WTC11 (cell line): Measurements from ENCODE around the gene SORCS2. TPM values are rescaled to one million over a fixed set of nuclear protein-coding genes. Genes with fewer than 3 reads are reported as not detected.

Experiments
- ATAC-seq: fragments of 200-7000 bp; cut with Tn5 transposase; 2 replicates; pipeline ENCODE4 v1.10.0; 2021; ENCODE audit warnings: mild to moderate bottlenecking, moderate library complexity
- CTCF ChIA-PET: fragments of 300-600 bp; sonication (Branson Sonifier 250); formaldehyde crosslinking; loops from one replicate; lab custom pipeline; 2021; ENCODE audit warnings: antibody characterized with exemption; lab: Charles Lee
- POLR2A ChIA-PET: fragments of 350-600 bp; sonication (Branson Sonifier 250); formaldehyde crosslinking; loops from one replicate; lab custom pipeline; 2021; ENCODE audit warnings: antibody characterized with exemption; lab: Charles Lee
- DNase-seq: peaks from one replicate; pipeline ENCODE4 v3.0.0; 2021; ENCODE audit warnings: low spot score
- H3K27ac Mint-ChIP-seq: 2 replicates; pipeline ENCODE4 v1.8.0; 2021; ENCODE audit warnings: mixed read lengths
- H3K27me3 Mint-ChIP-seq: 2 replicates; pipeline ENCODE4 v1.8.0; 2021; ENCODE audit warnings: low read depth, mild to moderate bottlenecking, moderate library complexity, mixed read lengths
- H3K36me3 Mint-ChIP-seq: 2 replicates; pipeline ENCODE4 v1.8.0; 2021; ENCODE audit warnings: mixed read lengths
- H3K4me1 Mint-ChIP-seq: 2 replicates; pipeline ENCODE4 v1.8.0; 2022; ENCODE audit warnings: mixed read lengths
- H3K4me3 Mint-ChIP-seq: 2 replicates; pipeline ENCODE4 v1.8.0; 2021; ENCODE audit warnings: mild to moderate bottlenecking, moderate library complexity, mixed read lengths
- H3K9me3 Mint-ChIP-seq: 2 replicates; pipeline ENCODE4 v1.8.0; 2021; ENCODE audit warnings: mixed read lengths
- ETV6 ChIP-seq: sonication (generic); formaldehyde crosslinking; IDR thresholded peaks from 2 replicates; pipeline ENCODE4 v1.8.1; 2022; ENCODE audit warnings: mild to moderate bottlenecking, missing genetic modification reagents
- JAZF1 ChIP-seq: fragments of 250-450 bp; sonication (Bioruptor Pico); IDR thresholded peaks from 2 replicates; pipeline ENCODE4 v1.9.0; 2021; ENCODE audit warnings: moderate library complexity, mild to moderate bottlenecking, inconsistent platforms
- NFATC4 ChIP-seq: fragments of 250-450 bp; sonication (Bioruptor Pico); IDR thresholded peaks from 2 replicates; pipeline ENCODE4 v1.9.0; 2021; ENCODE audit warnings: mild to moderate bottlenecking
- NFYB ChIP-seq: sonication (generic); formaldehyde crosslinking; conservative IDR thresholded peaks from 2 replicates; pipeline ENCODE4 v1.8.0; 2022; ENCODE audit warnings: low read depth, missing genetic modification reagents
- NR2C2 ChIP-seq: sonication (generic); formaldehyde crosslinking; IDR thresholded peaks from 2 replicates; pipeline ENCODE4 v1.8.0; 2022; ENCODE audit warnings: mild to moderate bottlenecking, missing genetic modification reagents
- OVOL2 ChIP-seq: fragments of 250-450 bp; sonication (Bioruptor Pico); IDR thresholded peaks from 2 replicates; pipeline ENCODE4 v1.9.0; 2021; ENCODE audit warnings: mild to moderate bottlenecking, borderline replicate concordance
- SOX15 ChIP-seq: fragments of 250-450 bp; sonication (Bioruptor Pico); IDR thresholded peaks from 2 replicates; pipeline ENCODE4 v1.9.0; 2021; ENCODE audit warnings: mild to moderate bottlenecking
- ZNF396 ChIP-seq: fragments of 250-450 bp; sonication (Bioruptor Pico); IDR thresholded peaks from 2 replicates; pipeline ENCODE4 v1.8.0; 2021; ENCODE audit warnings: mild to moderate bottlenecking, moderate library complexity, borderline replicate concordance
- total RNA-seq: library from RNA; stranded (reverse); gene quantifications from 3 replicates; pipeline ENCODE4 v1.2.3, GENCODE V29; 2021
- TF ChIP-seq, protein P1 (sequence below): sonication (generic); formaldehyde crosslinking; IDR thresholded peaks from 2 replicates; pipeline ENCODE4 v1.8.0; 2023; ENCODE audit warnings: missing genetic modification reagents, mild to moderate bottlenecking, borderline replicate concordance
- TF ChIP-seq, protein P2 (sequence below): fragments of 250-450 bp; sonication (Bioruptor Pico); conservative IDR thresholded peaks from 2 replicates; pipeline ENCODE4 v1.9.0; 2021; ENCODE audit warnings: mild to moderate bottlenecking
- TF ChIP-seq, protein P3 (sequence below): sonication (generic); formaldehyde crosslinking; IDR thresholded peaks from 2 replicates; pipeline ENCODE4 v1.8.0; 2022; ENCODE audit warnings: missing genetic modification reagents

The SORCS2 gene
- total RNA-seq, 1 experiment from 2014 or later, result 6.6 TPM

DNA sequence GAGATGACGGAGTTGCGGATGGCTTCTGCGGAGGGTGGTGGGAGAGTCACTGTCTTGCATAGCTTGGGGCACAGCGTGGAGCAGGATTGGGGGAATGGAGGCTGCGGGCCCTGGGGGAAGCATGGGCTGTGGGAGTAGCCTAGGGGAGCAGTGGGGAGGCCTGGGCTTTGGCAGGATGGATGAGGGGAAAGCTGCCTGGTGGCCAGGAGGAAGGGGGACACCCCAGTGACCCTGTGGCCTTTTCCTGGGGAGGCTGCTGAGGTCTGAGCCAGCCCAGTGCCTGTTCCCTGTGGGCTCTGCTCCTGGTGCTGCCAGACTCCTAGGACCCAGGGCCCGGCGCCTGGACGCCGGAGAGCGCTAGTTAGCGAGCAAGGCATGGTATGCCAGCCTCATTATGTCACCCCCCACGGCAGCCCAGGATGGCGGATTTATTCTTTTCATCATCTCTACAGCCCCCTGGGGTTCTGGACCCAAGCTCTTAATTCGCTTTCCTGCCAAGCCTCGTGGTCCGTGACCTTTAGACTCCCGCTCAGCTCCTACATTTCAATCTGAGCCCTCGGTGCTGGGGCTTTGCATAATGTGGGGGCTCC, 39.8 kb downstream of the SORCS2 start (continued):
- TF ChIP-seq, protein P1, sequence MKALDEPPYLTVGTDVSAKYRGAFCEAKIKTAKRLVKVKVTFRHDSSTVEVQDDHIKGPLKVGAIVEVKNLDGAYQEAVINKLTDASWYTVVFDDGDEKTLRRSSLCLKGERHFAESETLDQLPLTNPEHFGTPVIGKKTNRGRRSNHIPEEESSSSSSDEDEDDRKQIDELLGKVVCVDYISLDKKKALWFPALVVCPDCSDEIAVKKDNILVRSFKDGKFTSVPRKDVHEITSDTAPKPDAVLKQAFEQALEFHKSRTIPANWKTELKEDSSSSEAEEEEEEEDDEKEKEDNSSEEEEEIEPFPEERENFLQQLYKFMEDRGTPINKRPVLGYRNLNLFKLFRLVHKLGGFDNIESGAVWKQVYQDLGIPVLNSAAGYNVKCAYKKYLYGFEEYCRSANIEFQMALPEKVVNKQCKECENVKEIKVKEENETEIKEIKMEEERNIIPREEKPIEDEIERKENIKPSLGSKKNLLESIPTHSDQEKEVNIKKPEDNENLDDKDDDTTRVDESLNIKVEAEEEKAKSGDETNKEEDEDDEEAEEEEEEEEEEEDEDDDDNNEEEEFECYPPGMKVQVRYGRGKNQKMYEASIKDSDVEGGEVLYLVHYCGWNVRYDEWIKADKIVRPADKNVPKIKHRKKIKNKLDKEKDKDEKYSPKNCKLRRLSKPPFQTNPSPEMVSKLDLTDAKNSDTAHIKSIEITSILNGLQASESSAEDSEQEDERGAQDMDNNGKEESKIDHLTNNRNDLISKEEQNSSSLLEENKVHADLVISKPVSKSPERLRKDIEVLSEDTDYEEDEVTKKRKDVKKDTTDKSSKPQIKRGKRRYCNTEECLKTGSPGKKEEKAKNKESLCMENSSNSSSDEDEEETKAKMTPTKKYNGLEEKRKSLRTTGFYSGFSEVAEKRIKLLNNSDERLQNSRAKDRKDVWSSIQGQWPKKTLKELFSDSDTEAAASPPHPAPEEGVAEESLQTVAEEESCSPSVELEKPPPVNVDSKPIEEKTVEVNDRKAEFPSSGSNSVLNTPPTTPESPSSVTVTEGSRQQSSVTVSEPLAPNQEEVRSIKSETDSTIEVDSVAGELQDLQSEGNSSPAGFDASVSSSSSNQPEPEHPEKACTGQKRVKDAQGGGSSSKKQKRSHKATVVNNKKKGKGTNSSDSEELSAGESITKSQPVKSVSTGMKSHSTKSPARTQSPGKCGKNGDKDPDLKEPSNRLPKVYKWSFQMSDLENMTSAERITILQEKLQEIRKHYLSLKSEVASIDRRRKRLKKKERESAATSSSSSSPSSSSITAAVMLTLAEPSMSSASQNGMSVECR (CRISPR knock-in tag), result no peak
- TF ChIP-seq, protein P2, sequence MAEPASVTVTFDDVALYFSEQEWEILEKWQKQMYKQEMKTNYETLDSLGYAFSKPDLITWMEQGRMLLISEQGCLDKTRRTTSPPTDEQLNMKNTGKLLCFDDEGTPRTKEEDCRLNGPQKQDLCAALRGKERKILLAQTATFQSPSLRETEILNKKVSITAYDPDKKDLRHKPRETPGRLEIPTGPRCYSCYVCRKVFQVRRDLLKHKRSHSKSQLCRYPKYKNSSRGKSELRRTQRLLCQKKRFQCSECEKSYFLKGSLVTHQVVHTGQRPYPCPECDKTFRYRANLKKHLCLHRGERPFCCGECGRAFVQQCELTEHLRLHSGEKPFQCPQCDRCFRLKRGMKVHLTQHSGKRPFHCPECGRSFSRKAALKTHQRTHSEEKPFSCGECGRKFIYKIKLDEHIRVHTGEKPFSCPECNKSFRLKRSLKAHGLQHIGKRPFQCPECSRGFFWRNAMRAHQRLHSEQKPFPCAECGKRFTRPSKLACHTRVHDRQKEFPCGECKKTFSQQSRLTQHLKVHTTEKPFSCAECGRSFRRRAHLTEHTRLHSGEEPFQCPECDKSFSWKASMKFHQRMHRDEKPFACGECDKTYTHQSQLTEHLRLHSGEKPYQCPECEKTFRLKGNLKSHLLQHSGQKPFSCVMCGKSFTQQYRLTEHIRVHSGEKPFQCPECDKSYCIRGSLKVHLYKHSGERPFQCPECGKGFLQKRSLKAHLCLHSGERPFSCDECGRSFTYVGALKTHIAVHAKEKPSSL (CRISPR knock-in tag), result no peak
- TF ChIP-seq, all 79 proteins: peak for 0

GRCh38 chr4:7233006-7233580, 40.8 kb downstream of the SORCS2 start:
- Mint-ChIP-seq H3K9me3 (peaks cover 4% of the 10 kb centered on the region), H3K27ac (no peak overlapping the region), H3K4me1 (no peaks in the 10 kb centered on the region), H3K36me3 (no peaks in the 10 kb centered on the region), H3K4me3 (no peak overlapping the region), H3K27me3 (no peaks in the 10 kb centered on the region)
- ATAC-seq, result no peak
- DNase-seq, result no peak
- POLR2A ChIA-PET, result no interaction called here
- CTCF ChIA-PET, result no interaction called here
- no peak for TF ChIP-seq NFYB

DNA sequence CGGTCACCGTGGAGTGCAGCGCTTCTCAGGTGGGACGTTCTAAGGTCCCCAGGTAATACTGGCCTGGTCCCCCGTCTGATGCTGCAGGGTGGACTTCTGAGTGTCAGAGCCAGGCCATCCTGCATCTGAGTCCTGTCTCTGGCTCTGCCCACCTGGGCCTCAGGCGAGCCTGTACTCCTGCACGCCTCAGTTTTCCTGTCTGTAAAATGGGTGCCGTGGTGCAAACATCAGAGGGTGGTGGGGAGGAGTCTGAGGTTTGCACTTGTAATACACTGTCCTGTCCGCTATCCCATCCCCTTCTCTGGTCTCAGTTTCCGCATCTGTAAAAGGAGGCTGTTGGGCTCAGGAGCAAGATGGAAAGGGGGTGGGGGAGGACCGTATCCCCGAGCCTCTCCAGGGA, 41.3 kb downstream of the SORCS2 start:
- CTCF ChIA-PET, result no interaction called here
- Mint-ChIP-seq H3K4me3 (no peak overlapping the region), H3K4me1 (no peaks in the 10 kb centered on the region), H3K36me3 (no peaks in the 10 kb centered on the region)
- no peak for TF ChIP-seq NR2C2 (CRISPR knock-in tag)
- TF ChIP-seq OVOL2, result no peak
- TF ChIP-seq, protein P3, sequence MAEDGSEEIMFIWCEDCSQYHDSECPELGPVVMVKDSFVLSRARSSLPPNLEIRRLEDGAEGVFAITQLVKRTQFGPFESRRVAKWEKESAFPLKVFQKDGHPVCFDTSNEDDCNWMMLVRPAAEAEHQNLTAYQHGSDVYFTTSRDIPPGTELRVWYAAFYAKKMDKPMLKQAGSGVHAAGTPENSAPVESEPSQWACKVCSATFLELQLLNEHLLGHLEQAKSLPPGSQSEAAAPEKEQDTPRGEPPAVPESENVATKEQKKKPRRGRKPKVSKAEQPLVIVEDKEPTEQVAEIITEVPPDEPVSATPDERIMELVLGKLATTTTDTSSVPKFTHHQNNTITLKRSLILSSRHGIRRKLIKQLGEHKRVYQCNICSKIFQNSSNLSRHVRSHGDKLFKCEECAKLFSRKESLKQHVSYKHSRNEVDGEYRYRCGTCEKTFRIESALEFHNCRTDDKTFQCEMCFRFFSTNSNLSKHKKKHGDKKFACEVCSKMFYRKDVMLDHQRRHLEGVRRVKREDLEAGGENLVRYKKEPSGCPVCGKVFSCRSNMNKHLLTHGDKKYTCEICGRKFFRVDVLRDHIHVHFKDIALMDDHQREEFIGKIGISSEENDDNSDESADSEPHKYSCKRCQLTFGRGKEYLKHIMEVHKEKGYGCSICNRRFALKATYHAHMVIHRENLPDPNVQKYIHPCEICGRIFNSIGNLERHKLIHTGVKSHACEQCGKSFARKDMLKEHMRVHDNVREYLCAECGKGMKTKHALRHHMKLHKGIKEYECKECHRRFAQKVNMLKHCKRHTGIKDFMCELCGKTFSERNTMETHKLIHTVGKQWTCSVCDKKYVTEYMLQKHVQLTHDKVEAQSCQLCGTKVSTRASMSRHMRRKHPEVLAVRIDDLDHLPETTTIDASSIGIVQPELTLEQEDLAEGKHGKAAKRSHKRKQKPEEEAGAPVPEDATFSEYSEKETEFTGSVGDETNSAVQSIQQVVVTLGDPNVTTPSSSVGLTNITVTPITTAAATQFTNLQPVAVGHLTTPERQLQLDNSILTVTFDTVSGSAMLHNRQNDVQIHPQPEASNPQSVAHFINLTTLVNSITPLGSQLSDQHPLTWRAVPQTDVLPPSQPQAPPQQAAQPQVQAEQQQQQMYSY (CRISPR knock-in tag), result no peak
- TF ChIP-seq ETV6 (CRISPR knock-in tag), result no peak
- TF ChIP-seq JAZF1 (CRISPR knock-in tag), result no peak
- no peak for TF ChIP-seq NFATC4
- no peak for TF ChIP-seq SOX15 (CRISPR knock-in tag)
- TF ChIP-seq ZNF396, result no peak
- TF ChIP-seq, all 79 proteins: peak for 0
- no peaks in the 10 kb centered on the region for H3K27me3 Mint-ChIP-seq
- peaks cover 9% of the 10 kb centered on the region for H3K9me3 Mint-ChIP-seq
- H3K27ac Mint-ChIP-seq, result no peak overlapping the region
- ATAC-seq (no peak), DNase-seq (no peak)
- POLR2A ChIA-PET, result no interaction called here
